Activated CD8-positive, alpha-beta memory T cell treated with anti-CD3 and anti-CD28 coated beads for 48 hours (primary cell): ENCODE results near the gene TTC38.
"Not testable (repeated sequence)": the region's sequence is repeated elsewhere in the genome, so short reads cannot be mapped to it uniquely, and the experiment has no call there.

Source experiments
- DNase-seq, 3 experiments: peaks; one replicate each; pipeline ENCODE4 v3.0.0-alpha.2; 2020; ENCODE audit warnings: low read depth in 2 of 3, low spot score in 2 of 3

Gene TTC38

GRCh38 chr22:46245511-46245910 lies 22.3 kb upstream of the TTC38 start:
- no peak for DNase-seq

- DNase-seq, result no peak
These were observed 21.6 kb upstream of the TTC38 start for GRCh38 chr22:46246178-46246577.

GRCh38 chr22:46247443-46247975 lies 20.3 kb upstream of the TTC38 start:
- DNase-seq, result no peak

- peak; percentile 68 to 88 (median 75) for DNase-seq
These were observed 17.6 kb upstream of the TTC38 start, which contains the start of gene CDPF1 for GRCh38 chr22:46250035-46250782. Gene CDPF1 (minus strand): TSS chr22:46250293. CDS start chr22:46248284, 2,009 bp downstream.

- DNase-seq, result no peak
These were observed 17.1 kb upstream of the TTC38 start for GRCh38 chr22:46250783-46251125.

GRCh38 chr22:46251266-46251665 lies 16.5 kb upstream of the TTC38 start:
- no peak for DNase-seq

GRCh38 chr22:46251816-46252380 lies 15.9 kb upstream of the TTC38 start:
- no peak for DNase-seq

GRCh38 chr22:46256358-46256958 lies 11.3 kb upstream of the TTC38 start:
- DNase-seq, result no peak

- DNase-seq, result no peak
These were observed 8.4 kb upstream of the TTC38 start for GRCh38 chr22:46259374-46259773.

- no peak for DNase-seq
These were observed 7.8 kb upstream of the TTC38 start for GRCh38 chr22:46260038-46260437.

GRCh38 chr22:46262449-46263215 lies 5.2 kb upstream of the TTC38 start:
- DNase-seq, result no peak

GRCh38 chr22:46263216-46263590 lies 4.6 kb upstream of the TTC38 start, which contains the start of gene PKDREJ:
Gene PKDREJ (minus strand): TSS chr22:46263343. CDS start chr22:46263322, 21 bp downstream.
- DNase-seq, result no peak

- DNase-seq, result not testable (repeated sequence)
These were observed 3.3 kb upstream of the TTC38 start for GRCh38 chr22:46264520-46264919.

GRCh38 chr22:46265627-46266026 lies 2.2 kb upstream of the TTC38 start:
- not testable (repeated sequence) for DNase-seq

- DNase-seq, result no peak
These were observed 1.8 kb downstream of the TTC38 start for GRCh38 chr22:46269564-46269963.

GRCh38 chr22:46272196-46272595 lies 4.4 kb downstream of the TTC38 start:
- DNase-seq, result no peak

GRCh38 chr22:46272762-46273431 lies 5.1 kb downstream of the TTC38 start:
- no peak for DNase-seq

GRCh38 chr22:46273432-46274148 lies 5.8 kb downstream of the TTC38 start:
- DNase-seq, result no peak

- DNase-seq, result no peak
These were observed 6.6 kb downstream of the TTC38 start for GRCh38 chr22:46274381-46274780.

GRCh38 chr22:46275455-46276122 lies 7.8 kb downstream of the TTC38 start:
- no peak for DNase-seq
